ENCODE results near the gene METTL9.
"Not testable (repeated sequence)": the region's sequence is repeated elsewhere in the genome, so short reads cannot be mapped to it uniquely, and the experiment has no call there.

DNA sequence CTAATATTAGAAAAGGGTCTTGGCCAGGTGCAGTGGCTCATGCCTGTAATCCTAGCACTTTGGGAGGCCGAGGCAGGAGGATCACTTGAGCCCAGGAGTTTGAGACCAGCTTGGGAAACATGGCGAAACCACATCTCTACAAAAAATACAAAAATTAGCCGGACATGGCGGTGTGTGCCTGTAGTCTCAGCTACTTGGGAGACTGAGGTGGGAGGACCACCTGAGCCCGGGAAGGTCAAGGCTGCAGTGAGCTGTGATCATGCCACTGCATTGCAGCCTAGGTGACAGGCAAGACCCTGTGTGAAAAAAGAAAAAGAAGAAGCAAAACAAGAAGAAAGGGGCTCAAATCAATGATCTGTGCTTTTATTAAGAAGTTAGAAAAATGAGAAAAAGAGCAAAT lies 21.1 kb upstream of the METTL9 start:
- TF ChIP-seq POLR2A (IDR thresholded peaks at IDR 0.05) = not testable (repeated sequence)
- TF ChIP-seq, protein P1, sequence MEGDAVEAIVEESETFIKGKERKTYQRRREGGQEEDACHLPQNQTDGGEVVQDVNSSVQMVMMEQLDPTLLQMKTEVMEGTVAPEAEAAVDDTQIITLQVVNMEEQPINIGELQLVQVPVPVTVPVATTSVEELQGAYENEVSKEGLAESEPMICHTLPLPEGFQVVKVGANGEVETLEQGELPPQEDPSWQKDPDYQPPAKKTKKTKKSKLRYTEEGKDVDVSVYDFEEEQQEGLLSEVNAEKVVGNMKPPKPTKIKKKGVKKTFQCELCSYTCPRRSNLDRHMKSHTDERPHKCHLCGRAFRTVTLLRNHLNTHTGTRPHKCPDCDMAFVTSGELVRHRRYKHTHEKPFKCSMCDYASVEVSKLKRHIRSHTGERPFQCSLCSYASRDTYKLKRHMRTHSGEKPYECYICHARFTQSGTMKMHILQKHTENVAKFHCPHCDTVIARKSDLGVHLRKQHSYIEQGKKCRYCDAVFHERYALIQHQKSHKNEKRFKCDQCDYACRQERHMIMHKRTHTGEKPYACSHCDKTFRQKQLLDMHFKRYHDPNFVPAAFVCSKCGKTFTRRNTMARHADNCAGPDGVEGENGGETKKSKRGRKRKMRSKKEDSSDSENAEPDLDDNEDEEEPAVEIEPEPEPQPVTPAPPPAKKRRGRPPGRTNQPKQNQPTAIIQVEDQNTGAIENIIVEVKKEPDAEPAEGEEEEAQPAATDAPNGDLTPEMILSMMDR (IDR thresholded peaks at IDR 0.05) = not testable (repeated sequence)

Measured in right lobe of liver (tissue), 4 donors.